Activated T-cell treated with anti-CD3 and anti-CD28 coated beads for 4 hours (primary cell): ENCODE data around the gene OVCA2.

Experiments
- DNase-seq: peaks from one replicate; pipeline ENCODE4 v3.0.0-alpha.2; 2020

OVCA2 gene

DNA sequence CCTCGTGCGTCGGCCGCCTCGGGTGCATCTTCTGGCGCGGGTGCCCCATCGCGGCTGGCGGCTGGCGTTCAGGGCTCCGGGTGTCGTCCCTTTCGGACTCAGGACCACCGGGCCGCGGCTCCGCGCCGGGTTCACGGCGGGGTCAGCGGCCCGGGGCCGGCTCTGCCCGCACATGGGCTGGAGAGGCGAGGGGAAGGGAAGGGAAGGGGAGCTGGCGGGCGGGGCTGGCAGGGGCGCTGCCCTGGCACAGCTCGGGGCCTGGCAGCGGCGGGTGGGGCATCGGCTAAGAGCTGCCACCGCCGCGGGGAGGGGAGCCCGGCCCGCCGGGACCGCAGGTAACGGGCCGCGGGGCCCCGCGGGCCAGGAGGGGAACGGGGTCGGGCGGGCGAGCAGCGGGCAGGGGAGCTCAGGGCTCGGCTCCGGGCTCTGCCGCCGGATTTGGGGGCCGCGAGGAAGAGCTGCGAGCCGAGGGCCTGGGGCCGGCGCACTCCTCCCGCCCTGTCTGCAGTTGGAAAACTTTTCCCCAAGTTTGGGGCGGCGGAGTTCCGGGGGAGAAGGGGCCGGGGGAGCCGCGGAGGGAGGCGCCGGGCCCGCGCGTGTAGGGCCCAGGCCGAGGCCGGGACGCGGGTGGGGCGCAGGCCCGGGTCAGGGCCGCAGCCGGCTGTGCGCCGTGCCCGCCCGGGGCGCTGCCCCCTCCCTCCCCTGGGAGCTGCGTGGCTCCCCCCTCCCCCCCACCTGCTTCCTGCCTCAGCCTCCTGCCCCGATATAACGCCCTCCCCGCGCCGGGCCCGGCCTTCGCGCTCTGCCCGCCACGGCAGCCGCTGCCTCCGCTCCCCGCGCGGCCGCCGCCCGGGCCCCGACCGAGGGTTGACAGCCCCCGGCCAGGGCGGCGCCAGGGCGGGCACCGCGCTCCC is 13.7 kb downstream of the OVCA2 start:
- no peak for DNase-seq

GRCh38 chr17:2056206-2057174 is 14.7 kb downstream of the OVCA2 start:
- no peak for DNase-seq

- DNase-seq = no peak
Observed at GRCh38 chr17:2057175-2057759, 15.4 kb downstream of the OVCA2 start.

- DNase-seq = no peak
Observed at GRCh38 chr17:2057760-2058585, 16.2 kb downstream of the OVCA2 start.

DNA sequence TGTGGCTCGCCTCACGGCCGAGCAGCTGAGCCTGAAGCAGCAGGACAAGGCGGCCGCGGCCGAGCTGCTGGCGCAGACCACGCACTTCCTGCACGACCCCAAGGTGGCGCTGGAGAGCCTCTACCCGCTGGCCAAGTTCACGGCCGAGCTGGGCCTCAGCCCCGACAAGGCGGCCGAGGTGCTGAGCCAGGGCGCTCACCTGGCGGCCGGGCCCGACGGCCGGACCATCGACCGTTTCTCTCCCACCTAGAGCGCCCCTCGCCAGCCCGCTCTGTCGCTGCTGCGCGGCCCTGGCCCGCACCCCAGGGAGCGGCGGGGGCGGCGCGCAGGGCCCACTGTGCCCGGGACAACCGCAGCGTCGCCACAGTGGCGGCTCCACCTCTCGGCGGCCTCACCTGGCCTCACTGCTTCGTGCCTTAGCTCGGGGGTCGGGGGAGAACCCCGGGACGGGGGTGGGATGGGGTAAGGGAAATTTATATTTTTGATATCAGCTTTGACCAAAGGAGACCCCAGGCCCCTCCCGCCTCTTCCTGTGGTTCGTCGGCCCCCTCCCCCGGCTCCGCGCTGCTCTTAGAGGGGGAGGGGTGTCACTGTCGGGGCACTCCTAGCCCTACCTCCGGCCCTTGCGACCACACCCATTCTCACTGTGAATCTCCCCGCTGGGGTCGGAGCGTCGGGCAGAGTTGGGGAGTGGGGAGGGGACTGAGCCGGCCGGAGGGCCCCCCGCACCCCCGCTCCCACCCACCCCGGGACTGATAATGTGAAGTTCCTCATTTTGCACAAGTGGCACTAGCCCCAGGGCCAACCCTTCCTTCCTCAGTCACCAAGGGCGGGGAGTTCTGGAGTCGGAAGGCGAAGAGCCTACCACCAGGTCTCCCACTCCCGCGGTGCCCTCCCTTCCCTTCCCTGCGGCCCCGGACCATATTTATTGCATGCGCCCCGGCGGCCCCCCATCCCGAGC is 17.0 kb downstream of the OVCA2 start:
- no peak for DNase-seq

DNA sequence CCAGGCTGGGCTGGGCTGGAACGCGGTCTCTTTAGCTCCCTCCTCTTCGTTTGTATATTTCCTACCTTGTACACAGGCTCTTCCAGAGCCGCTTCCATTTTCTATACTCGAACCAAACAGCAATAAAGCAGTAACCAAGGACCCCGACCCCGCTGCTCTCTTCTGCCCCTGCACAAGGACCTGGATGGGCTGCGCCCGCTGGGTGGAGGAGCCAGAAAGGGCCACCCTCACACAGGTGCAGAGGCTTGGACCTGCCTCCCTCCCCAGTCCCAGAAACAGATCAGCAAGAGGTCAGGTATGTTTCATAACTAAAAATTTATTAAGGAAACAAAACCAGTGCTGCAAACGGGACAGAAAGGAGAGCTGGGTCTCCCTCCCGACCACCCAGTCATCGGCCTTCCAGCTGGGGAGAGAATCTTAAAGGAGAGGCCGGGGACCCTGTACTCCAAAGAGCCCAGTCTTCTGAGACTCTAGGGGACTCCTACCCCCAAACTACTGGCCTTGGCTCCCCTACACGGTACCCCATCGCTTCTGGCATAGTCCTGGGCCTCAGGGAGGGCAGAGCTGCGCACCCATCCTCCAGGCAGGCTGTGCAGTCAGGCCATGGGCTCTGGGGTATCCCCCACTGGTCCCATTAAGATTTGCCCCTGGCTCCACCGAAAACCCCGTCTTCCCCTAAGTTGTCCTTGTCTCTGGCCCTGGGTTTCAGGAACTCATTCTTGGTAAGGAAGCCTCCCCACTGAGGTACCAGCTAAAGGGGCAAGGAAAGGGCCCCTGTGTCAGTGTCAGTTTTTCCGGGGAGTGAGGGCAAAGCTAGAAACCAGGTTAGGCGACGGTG is 17.9 kb downstream of the OVCA2 start:
- DNase-seq = no peak

DNA sequence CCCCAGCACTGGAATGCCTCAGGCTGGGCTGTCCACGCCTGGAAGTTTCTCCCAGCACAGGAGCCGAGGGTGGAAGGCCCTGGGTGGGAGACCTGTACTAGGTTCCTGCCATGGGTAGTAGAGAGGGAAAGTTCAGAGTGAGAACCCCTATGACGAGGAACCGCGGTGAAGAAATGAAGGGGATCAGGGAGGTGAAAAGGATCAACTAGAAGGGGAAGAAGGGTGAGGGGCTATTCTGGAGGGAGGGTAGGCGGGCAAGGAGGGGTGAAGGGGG is 18.5 kb downstream of the OVCA2 start:
- DNase-seq = no peak

- no peak for DNase-seq
Observed at GRCh38 chr17:2060681-2061440, 19.0 kb downstream of the OVCA2 start.

DNA sequence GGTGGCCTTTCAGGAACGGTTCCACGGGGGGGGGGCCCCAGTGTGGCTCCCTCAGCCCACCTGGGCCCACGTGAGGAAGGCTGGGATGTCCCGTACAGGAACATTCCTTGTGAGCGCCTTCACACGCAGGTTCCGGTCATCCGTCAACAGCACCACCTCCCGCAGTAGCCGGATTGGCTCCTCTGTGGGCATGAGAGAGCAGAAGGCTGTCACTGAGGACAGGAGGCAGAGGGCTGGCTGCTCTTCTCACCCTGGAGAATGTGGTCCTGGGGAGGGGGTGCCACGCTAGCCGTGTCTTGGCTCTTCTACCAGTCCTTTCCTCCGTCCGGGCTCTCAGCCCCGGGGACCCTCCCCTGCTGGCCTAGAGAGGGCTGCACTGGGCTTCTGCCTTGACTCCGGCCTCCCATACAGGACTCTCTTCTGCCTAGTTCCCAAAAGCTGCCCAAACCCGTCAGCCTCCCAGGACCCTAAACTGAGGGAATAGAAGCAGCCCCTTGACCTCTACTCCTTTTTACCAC is 19.7 kb downstream of the OVCA2 start:
- no peak for DNase-seq

GRCh38 chr17:2062571-2063183 is 20.9 kb downstream of the OVCA2 start:
- no peak for DNase-seq

GRCh38 chr17:2063261-2064146 is 21.7 kb downstream of the OVCA2 start:
- DNase-seq = no peak

- no peak for DNase-seq
Observed at GRCh38 chr17:2064147-2064489, 22.3 kb downstream of the OVCA2 start.

DNA sequence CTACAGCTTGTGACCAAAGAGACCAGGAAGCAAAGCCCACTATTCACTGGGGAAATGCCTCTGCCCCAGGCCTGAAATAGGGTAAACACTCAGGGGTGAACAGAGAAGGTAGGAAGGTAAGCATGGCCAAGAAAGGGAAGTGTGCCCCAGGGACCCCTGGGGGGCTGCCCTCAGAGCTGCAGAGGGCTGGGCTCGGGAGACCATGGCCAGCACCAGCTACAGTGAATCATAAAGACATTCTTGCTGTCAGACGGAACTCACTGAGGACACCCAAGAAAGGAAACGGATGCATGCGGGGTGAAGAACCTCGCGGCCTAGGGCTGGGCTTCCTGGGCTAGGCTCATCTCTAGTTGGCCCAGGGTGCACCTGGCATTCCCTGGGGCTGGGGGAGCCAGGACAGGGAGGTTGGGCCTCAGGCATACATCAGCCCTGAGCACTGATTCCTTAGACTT is 22.7 kb downstream of the OVCA2 start:
- DNase-seq = no peak

GRCh38 chr17:2064980-2065785 is 23.4 kb downstream of the OVCA2 start:
- no peak for DNase-seq

DNA sequence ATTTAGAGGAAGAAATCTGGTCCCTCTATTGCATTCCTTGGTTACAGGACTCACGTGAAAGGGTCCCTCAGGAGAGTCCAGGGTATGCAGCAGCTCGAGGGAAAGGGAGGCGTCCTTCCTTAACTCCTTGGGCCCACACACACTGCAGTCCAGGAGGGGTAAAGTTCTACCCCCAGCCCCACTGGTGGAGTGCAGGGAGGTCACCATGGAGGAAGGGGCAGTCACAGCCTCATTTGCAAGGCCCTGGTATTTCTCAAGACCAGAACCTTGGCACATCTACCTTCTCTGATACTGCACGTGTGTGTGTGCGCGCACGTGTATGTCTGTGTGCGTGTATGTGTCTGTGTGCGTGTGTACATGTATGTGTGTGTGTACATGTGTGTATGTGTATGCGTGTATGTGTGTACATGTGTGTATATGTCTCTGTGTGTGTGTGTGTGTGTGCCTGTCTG is 24.2 kb downstream of the OVCA2 start:
- DNase-seq = no peak

DNA sequence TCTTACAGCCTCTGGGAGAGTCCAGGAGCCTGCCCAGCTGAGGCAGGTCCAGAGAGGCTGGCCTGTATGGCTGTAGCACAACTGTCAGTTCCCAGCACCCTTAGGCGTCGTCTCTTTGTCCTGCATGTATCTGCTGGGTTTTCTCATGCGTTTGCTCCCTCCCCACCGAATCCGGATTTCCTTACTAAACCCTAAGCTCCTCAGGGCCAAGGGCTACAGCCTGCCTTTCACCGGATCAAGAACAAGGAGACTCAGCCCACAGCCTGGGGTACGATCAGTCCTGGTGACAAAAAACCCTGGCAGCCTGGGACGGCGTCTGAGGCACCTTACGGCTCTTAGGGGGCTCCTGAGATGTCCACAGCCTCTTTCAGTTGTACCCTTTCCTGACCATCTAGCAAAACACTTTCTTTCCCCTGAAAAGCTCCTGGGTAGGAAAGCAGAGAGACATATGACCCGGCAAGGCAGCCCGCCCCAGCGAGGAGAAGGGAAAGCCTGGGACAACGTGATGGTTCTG is 25.3 kb downstream of the OVCA2 start:
- no peak for DNase-seq

GRCh38 chr17:2067608-2068024 is 25.8 kb downstream of the OVCA2 start:
- no peak for DNase-seq
